SK-N-SH (cell line): Measurements from ENCODE around the gene ESRRG.
A peak's percentile ranks its signal among the peaks of the same experiment; 100 is the strongest.

Experiments
- CTCF ChIP-seq: fragments of 200-600 bp; sonication (generic); IDR thresholded peaks from 2 replicates; pipeline ENCODE4 v1.6.1; 2017; ENCODE audit warnings: antibody characterized with exemption, mild to moderate bottlenecking, moderate library complexity
- ELF1 ChIP-seq: IDR thresholded peaks from 2 replicates; pipeline ENCODE4 v1.4.0; 2012
- FOSL2 ChIP-seq: IDR thresholded peaks from 2 replicates; pipeline ENCODE4 v1.4.0; 2012; ENCODE audit warnings: low read depth, mild to moderate bottlenecking, moderate library complexity, borderline replicate concordance
- FOXJ3 ChIP-seq: sonication (generic); formaldehyde crosslinking; IDR thresholded peaks from 2 replicates; pipeline ENCODE4 v1.5.1; 2020; ENCODE audit warnings: mild to moderate bottlenecking, missing genetic modification reagents
- JUND ChIP-seq: IDR thresholded peaks from 2 replicates; pipeline ENCODE4 v1.4.0; 2012
- PBX3 ChIP-seq: IDR thresholded peaks from 2 replicates; pipeline ENCODE4; 2012
- RAD21 ChIP-seq: IDR thresholded peaks from 2 replicates; pipeline ENCODE4 v1.6.1; 2012; ENCODE audit warnings: mild to moderate bottlenecking, low read length
- SIN3A ChIP-seq: IDR thresholded peaks from 2 replicates; pipeline ENCODE4 v1.6.1; 2012; ENCODE audit warnings: low read depth, mild to moderate bottlenecking, low read length, moderate library complexity, borderline replicate concordance
- SMC3 ChIP-seq: IDR thresholded peaks from 2 replicates; pipeline ENCODE4 v1.6.1; 2012; ENCODE audit warnings: low read depth, low read length, improper control_type of control experiment
- USF1 ChIP-seq: IDR thresholded peaks from 2 replicates; pipeline ENCODE4 v1.4.0; 2012; ENCODE audit warnings: low read depth, borderline replicate concordance
- ZBTB33 ChIP-seq: IDR thresholded peaks from 2 replicates; pipeline ENCODE4 v1.4.0; 2012; ENCODE audit warnings: low read depth, borderline replicate concordance

- TF ChIP-seq RAD21 (no peak), ZBTB33 (no peak), CTCF (no peak), PBX3 (peak; percentile 72), FOXJ3 (CRISPR knock-in tag) (no peak), JUND (peak; percentile 93), ELF1 (no peak), USF1 (no peak), FOSL2 (peak; percentile 91), SIN3A (no peak), SMC3 (no peak)
Observed at GRCh38 chr1:216464489-216464888, 258.7 kb downstream of the ESRRG start.
